HepG2 (cell line): ENCODE results near the gene NOL11. TPM values are rescaled to one million over a fixed set of nuclear protein-coding genes. Genes with fewer than 3 reads are reported as not detected.

Experiments used
- ATM ChIP-seq: fragments of 450-650 bp; IDR thresholded peaks from 2 replicates; pipeline ENCODE4 v1.7.1; 2017; ENCODE audit warnings: mild to moderate bottlenecking, borderline replicate concordance
- FOXP1 ChIP-seq, 2 experiments: fragments of 450-650 bp in 1 of 2; IDR thresholded peaks; 2 replicates each; pipeline ENCODE4 v1.6.1; 2017 to 2018; ENCODE audit warnings: antibody characterized with exemption in 1 of 2
- HDAC6 ChIP-seq: fragments of 200-600 bp; sonication (generic); IDR thresholded peaks from 2 replicates; pipeline ENCODE4 v1.7.0; 2017; ENCODE audit warnings: mild to moderate bottlenecking, antibody characterized with exemption, low read length, low read depth
- HES4 ChIP-seq: sonication (generic); formaldehyde crosslinking; IDR thresholded peaks from 2 replicates; pipeline ENCODE4 v1.9.0; 2021; ENCODE audit warnings: mild to moderate bottlenecking, missing genetic modification reagents, borderline replicate concordance
- HNRNPLL ChIP-seq: fragments of 200-400 bp; formaldehyde crosslinking; IDR thresholded peaks from 2 replicates; pipeline ENCODE4 v1.6.1; 2017; ENCODE audit warnings: mild to moderate bottlenecking, low read depth, low read length; ENCODE audit not compliant: poor library complexity, severe bottlenecking
- NR2F6 ChIP-seq, 2 experiments: IDR thresholded peaks; 2 replicates each; pipeline ENCODE4 v1.6.1; 2016; ENCODE audit warnings: antibody characterized with exemption in 1 of 2, mild to moderate bottlenecking in 1 of 2
- SMYD3 ChIP-seq: sonication (generic); formaldehyde crosslinking; IDR thresholded peaks from 2 replicates; pipeline ENCODE4 v1.8.1; 2023; ENCODE audit warnings: mild to moderate bottlenecking, missing genetic modification reagents
- SNAI1 ChIP-seq: sonication (generic); formaldehyde crosslinking; IDR thresholded peaks from 2 replicates; pipeline ENCODE4 v1.5.0; 2020; ENCODE audit warnings: mild to moderate bottlenecking, missing genetic modification reagents, borderline replicate concordance
- SP4 ChIP-seq: sonication (generic); formaldehyde crosslinking; IDR thresholded peaks from 2 replicates; pipeline ENCODE4 v1.8.1; 2023; ENCODE audit warnings: mild to moderate bottlenecking, missing genetic modification reagents
- SPEN ChIP-seq: sonication (generic); formaldehyde crosslinking; IDR thresholded peaks from 2 replicates; pipeline ENCODE4 v1.5.1; 2020; ENCODE audit warnings: low read depth, mild to moderate bottlenecking, missing genetic modification reagents
- ZBTB7B ChIP-seq: sonication (generic); formaldehyde crosslinking; IDR thresholded peaks from 2 replicates; pipeline ENCODE4 v1.4.0; 2020; ENCODE audit warnings: missing genetic modification reagents
- ZFY ChIP-seq: sonication (generic); formaldehyde crosslinking; IDR thresholded peaks from 2 replicates; pipeline ENCODE4 v1.4.0; 2020; ENCODE audit warnings: missing genetic modification reagents
- ZNF331 ChIP-seq: sonication (generic); formaldehyde crosslinking; IDR thresholded peaks from 2 replicates; pipeline ENCODE4 v1.4.0; 2020; ENCODE audit warnings: missing genetic modification reagents
- ZNF333 ChIP-seq: sonication (generic); formaldehyde crosslinking; IDR thresholded peaks from 2 replicates; pipeline ENCODE4 v1.4.0; 2020; ENCODE audit warnings: mild to moderate bottlenecking, missing genetic modification reagents, borderline replicate concordance
- ZNF335 ChIP-seq: sonication (generic); formaldehyde crosslinking; IDR thresholded peaks from 2 replicates; pipeline ENCODE4 v1.4.0; 2020; ENCODE audit warnings: missing genetic modification reagents
- ZNF589 ChIP-seq: sonication (generic); formaldehyde crosslinking; conservative IDR thresholded peaks from 2 replicates; pipeline ENCODE4 v1.8.0; 2022; ENCODE audit warnings: mild to moderate bottlenecking, moderate library complexity, missing genetic modification reagents
- ZNF605 ChIP-seq: sonication (generic); formaldehyde crosslinking; IDR thresholded peaks from 2 replicates; pipeline ENCODE4 v1.8.0; 2022; ENCODE audit warnings: mild to moderate bottlenecking, missing genetic modification reagents
- ZNF749 ChIP-seq: sonication (generic); formaldehyde crosslinking; IDR thresholded peaks from 2 replicates; pipeline ENCODE4 v1.8.0; 2022; ENCODE audit warnings: mild to moderate bottlenecking, missing genetic modification reagents, moderate library complexity, borderline replicate concordance
- ZNF878 ChIP-seq: sonication (generic); formaldehyde crosslinking; IDR thresholded peaks from 2 replicates; pipeline ENCODE4 v1.8.1; 2023; ENCODE audit warnings: mild to moderate bottlenecking, missing genetic modification reagents, moderate library complexity
- ZSCAN22 ChIP-seq: sonication (generic); formaldehyde crosslinking; IDR thresholded peaks from 2 replicates; pipeline ENCODE4 v1.4.0; 2020; ENCODE audit warnings: mild to moderate bottlenecking, missing genetic modification reagents
- ZSCAN29 ChIP-seq: sonication (generic); formaldehyde crosslinking; conservative IDR thresholded peaks from 2 replicates; pipeline ENCODE4 v1.4.0; 2020; ENCODE audit warnings: mild to moderate bottlenecking, missing genetic modification reagents
- ZSCAN30 ChIP-seq: sonication (generic); formaldehyde crosslinking; IDR thresholded peaks from 2 replicates; pipeline ENCODE4 v1.5.0; 2020; ENCODE audit warnings: mild to moderate bottlenecking, missing genetic modification reagents
- polyA plus RNA-seq, 8 experiments: library from polyadenylated mRNA; depleted of rRNA in 3 of 8; stranded (reverse) in 7 of 8; unstranded in 1 of 8; fragments of >200 nt; fragmentation: Illumina TruSeq in 4 of 8; extraction: Trizol in 4 of 8; gene quantifications; 2 replicates each; pipeline versions ENCODE4 v1.2.1 to v1.2.3, GENCODE V29; 2011 to 2016; ENCODE audit warnings: low read depth in 4 of 8, missing spikeins in 1 of 8, mixed read lengths in 1 of 8; ENCODE audit not compliant: insufficient read depth in 1 of 8
- total RNA-seq, 5 experiments: library from RNA; depleted of rRNA; stranded (reverse); fragments of >200 nt; fragmentation: Illumina TruSeq; extraction: Trizol; gene quantifications; 2 replicates each; pipeline ENCODE4 v1.2.3, GENCODE V29; 2016; ENCODE audit warnings: low read depth in 1 of 5
- TF ChIP-seq, protein P1 (sequence below): sonication (generic); formaldehyde crosslinking; IDR thresholded peaks from 2 replicates; pipeline ENCODE4 v1.5.1; 2020; ENCODE audit warnings: missing genetic modification reagents, mild to moderate bottlenecking, borderline replicate concordance
- TF ChIP-seq, protein P2 (sequence below): sonication (generic); formaldehyde crosslinking; IDR thresholded peaks from 2 replicates; pipeline ENCODE4 v1.5.0; 2020; ENCODE audit warnings: mild to moderate bottlenecking, missing genetic modification reagents
- TF ChIP-seq, protein P3 (sequence below): sonication (generic); formaldehyde crosslinking; IDR thresholded peaks from 2 replicates; pipeline ENCODE4 v1.5.0; 2020; ENCODE audit warnings: mild to moderate bottlenecking, missing genetic modification reagents

Gene NOL11
- total and polyA plus RNA-seq, 2 of the 13 experiments (the other 11 are each of a cell fraction or from before 2014, with no cell fraction given) = 45.8 to 124 TPM

DNA sequence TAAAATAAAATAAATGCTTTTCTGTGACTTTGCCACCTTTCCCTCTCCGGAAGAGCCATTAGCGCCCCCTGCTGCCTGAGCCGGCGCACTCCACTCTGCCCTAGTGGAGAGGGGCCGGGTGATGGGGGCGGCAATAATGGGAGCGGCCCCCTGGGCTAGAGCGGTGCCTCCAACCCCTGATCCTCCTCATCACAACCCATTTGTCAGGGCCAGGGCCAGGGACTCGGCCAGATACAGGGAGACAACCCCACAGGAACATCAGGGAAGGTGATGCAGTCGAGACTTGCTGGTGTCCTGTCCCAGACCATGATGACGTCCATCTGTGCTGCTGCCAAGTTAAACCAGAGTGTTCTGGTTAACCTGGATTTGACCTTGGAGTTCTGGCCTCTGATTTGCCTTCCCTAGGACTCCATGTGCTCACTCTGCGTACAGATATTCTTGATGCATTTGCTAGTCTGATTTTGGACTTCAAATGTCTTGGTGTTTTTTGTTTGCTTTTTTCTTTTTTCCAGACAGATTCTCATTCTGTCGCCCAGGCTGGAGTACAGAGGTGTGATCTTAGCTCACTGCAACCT is 61.4 kb downstream of the NOL11 start (continued):
- TF ChIP-seq ZNF333 (CRISPR knock-in tag) (no peak), ZNF878 (0 out of 2 replicates have a peak, but pooled peaks have one; percentile 27), HNRNPLL (peak; percentile 47), ZNF589 (CRISPR knock-in tag) (no peak), ZSCAN29 (CRISPR knock-in tag) (no peak), ZNF335 (CRISPR knock-in tag) (no peak), ZFY (CRISPR knock-in tag) (peak; percentile 37; the same call in 1 of the 2 replicates), ZSCAN30 (no peak), ZNF605 (CRISPR knock-in tag) (0 out of 2 replicates have a peak, but pooled peaks have one; percentile 29), SMYD3 (CRISPR knock-in tag) (no peak), SNAI1 (CRISPR knock-in tag) (no peak), HDAC6 (no peak), ZSCAN22 (CRISPR knock-in tag) (no peak), FOXP1 (IDR thresholded peaks at IDR 0.05) (no peak), FOXP1 (CRISPR knock-in tag; IDR thresholded peaks at IDR 0.05) (no peak), ZBTB7B (CRISPR knock-in tag) (peak; percentile 80), ZNF749 (CRISPR knock-in tag) (no peak), HES4 (no peak), ZNF331 (0 out of 2 replicates have a peak, but pooled peaks have one; percentile 13), SP4 (CRISPR knock-in tag) (no peak), ATM (no peak), NR2F6 (IDR thresholded peaks at IDR 0.05) (no peak), NR2F6 (CRISPR knock-in tag; IDR thresholded peaks at IDR 0.05) (no peak; the same call in 1 of the 2 replicates), SPEN (CRISPR knock-in tag) (0 out of 2 replicates have a peak, but pooled peaks have one; percentile 14)
- TF ChIP-seq, protein P1, sequence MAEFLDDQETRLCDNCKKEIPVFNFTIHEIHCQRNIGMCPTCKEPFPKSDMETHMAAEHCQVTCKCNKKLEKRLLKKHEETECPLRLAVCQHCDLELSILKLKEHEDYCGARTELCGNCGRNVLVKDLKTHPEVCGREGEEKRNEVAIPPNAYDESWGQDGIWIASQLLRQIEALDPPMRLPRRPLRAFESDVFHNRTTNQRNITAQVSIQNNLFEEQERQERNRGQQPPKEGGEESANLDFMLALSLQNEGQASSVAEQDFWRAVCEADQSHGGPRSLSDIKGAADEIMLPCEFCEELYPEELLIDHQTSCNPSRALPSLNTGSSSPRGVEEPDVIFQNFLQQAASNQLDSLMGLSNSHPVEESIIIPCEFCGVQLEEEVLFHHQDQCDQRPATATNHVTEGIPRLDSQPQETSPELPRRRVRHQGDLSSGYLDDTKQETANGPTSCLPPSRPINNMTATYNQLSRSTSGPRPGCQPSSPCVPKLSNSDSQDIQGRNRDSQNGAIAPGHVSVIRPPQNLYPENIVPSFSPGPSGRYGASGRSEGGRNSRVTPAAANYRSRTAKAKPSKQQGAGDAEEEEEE = no peak
- TF ChIP-seq, protein P2, sequence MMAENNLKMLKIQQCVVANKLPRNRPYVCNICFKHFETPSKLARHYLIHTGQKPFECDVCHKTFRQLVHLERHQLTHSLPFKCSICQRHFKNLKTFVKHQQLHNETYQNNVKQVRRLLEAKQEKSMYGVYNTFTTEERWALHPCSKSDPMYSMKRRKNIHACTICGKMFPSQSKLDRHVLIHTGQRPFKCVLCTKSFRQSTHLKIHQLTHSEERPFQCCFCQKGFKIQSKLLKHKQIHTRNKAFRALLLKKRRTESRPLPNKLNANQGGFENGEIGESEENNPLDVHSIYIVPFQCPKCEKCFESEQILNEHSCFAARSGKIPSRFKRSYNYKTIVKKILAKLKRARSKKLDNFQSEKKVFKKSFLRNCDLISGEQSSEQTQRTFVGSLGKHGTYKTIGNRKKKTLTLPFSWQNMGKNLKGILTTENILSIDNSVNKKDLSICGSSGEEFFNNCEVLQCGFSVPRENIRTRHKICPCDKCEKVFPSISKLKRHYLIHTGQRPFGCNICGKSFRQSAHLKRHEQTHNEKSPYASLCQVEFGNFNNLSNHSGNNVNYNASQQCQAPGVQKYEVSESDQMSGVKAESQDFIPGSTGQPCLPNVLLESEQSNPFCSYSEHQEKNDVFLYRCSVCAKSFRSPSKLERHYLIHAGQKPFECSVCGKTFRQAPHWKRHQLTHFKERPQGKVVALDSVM (CRISPR knock-in tag) = no peak
- TF ChIP-seq, protein P3, sequence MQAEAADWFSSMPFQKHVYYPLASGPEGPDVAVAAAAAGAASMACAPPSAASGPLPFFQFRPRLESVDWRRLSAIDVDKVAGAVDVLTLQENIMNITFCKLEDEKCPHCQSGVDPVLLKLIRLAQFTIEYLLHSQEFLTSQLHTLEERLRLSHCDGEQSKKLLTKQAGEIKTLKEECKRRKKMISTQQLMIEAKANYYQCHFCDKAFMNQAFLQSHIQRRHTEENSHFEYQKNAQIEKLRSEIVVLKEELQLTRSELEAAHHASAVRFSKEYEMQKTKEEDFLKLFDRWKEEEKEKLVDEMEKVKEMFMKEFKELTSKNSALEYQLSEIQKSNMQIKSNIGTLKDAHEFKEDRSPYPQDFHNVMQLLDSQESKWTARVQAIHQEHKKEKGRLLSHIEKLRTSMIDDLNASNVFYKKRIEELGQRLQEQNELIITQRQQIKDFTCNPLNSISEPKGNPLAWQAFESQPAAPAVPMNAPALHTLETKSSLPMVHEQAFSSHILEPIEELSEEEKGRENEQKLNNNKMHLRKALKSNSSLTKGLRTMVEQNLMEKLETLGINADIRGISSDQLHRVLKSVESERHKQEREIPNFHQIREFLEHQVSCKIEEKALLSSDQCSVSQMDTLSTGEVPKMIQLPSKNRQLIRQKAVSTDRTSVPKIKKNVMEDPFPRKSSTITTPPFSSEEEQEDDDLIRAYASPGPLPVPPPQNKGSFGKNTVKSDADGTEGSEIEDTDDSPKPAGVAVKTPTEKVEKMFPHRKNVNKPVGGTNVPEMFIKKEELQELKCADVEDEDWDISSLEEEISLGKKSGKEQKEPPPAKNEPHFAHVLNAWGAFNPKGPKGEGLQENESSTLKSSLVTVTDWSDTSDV (CRISPR knock-in tag) = no peak
